NOMO-1 (cell line): ENCODE results near the gene MLXIPL.
"Not testable (repeated sequence)": the region's sequence is repeated elsewhere in the genome, so short reads cannot be mapped to it uniquely, and the experiment has no call there.

Experiments used
- DNase-seq, 2 experiments: peaks; one replicate each; lab custom pipeline; 2025; ENCODE audit not compliant: unreplicated experiment in 2 of 2; lab: John Stamatoyannopoulos, UW

The MLXIPL gene

DNA sequence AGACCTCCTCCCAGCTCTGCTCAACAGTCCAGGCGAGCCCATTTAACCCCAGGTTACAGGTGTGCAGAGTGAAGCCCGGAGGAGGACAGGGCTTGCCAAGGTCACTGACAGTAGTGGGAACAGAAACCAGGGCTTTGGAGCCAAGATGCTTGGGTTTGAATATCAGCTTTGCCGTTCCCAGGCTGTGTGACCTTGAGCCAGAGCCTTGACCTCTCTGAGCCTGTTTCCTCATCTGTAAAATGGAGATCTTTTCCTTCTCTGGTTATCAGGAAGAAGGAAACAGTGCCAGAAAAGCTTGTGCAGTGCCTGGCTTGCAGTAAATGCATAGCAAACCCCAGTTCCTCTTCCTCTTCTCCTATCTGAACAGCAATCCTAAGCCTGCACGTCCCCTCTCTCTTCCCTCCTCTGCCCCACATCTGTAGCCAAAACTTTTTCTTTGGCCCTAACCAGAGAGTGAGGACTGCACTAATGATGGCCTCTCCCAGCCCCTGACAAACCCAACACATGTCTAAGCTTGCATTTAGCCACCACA is 21.4 kb upstream of the MLXIPL start:
- peak; percentile 54 to 86 for DNase-seq

DNA sequence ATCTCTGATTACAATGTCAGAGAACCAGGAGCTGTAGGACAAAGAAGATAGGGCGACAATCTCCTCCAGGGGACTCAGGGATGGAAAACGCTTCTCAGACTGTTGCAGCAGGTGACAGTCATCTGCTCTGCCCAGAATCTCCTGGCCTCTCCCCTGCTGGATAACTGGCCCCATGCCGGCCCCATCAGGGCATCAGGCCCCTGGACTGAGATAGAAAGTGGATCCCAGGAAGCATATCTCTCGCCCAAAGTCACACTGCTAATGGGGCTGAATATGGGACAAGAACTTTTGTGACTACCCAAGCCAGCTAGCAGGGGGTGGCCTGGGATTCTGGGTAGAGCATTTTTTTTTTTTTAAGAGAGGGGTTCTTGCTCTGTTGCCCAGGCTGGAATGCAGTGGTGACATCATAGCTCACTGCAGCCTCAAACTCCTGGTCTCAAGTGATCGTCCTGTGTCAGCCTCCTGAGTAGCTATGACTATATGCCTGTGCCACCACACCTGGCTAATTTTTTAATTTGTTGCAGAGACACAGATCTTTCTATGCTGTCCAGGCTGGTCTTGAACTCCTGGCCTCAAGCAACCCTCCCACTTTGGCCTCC is 20.5 kb upstream of the MLXIPL start:
- no peak for DNase-seq

DNA sequence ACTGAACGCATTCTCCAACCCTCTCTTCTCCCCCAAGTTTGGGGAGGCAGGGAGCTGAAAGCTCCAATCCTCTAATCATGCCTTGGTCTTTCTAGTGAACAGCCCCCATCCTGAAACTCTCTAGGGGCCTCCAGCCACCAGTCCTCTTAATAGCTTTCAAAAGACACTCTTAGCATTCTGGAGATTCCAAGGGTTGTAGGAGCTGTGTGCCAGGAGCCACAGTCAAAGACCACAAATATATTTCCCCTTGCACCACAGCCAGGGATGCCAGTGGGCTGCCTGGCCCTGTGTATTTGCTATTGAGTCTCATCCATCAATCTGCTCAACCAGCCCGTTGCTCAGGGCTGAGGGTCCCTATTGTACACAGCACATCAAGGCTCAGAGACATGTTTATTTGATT is 18.5 kb upstream of the MLXIPL start:
- no peak for DNase-seq

DNA sequence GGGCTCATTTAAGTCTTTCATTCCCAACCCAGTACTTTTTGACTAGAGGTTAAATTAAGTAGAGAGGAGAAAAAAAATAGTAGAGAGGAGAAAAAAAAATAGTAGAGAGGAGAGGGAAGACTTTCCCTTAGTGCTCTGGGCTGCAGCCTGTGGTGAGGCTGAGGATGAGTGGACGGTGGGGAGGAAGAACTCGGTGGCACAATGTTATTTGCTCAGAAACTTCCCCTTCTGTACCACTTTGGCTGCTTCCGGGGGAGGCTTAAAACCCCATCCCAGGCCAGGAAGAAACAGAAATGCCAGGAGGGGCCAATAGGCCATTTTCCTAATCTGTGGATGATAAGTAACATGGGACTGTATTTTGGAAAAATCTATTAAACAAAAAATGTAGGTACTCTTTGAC is 14.6 kb upstream of the MLXIPL start:
- DNase-seq, result no peak

DNA sequence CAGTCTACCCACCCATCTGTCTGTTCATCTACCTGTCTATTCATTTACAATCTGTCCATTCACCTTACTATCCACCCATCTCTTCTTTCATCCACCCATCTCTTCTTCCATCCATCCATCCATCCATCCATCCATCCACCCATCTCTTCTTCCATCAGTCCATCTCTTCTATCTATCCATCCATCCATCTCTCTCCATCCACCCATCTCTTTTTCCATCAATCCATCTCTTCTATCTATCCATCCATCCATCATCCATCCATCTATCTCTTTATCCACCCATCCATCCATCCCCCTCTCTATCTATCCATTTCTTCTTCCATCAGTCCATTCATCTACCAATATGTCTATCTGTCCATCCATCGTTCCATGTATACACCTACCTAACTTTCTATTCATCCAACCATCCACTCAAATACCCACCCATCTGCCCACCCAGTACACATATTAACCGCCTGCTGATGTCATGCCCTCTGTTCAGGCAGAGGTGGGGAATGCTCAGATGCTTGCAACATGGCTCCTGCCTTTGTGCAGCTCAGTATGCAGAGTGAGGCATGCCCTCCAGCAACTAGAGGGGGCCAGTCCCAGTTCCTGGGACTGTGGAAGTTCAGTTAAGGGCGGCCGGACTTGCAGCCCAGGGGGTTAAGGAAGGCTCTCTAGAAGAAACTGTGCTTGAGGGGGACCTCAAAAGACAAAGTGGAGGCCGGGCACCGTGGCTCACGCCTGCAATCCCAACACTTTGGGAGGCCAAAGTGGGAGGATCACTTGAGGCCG is 11.3 kb upstream of the MLXIPL start:
- no peak for DNase-seq

DNA sequence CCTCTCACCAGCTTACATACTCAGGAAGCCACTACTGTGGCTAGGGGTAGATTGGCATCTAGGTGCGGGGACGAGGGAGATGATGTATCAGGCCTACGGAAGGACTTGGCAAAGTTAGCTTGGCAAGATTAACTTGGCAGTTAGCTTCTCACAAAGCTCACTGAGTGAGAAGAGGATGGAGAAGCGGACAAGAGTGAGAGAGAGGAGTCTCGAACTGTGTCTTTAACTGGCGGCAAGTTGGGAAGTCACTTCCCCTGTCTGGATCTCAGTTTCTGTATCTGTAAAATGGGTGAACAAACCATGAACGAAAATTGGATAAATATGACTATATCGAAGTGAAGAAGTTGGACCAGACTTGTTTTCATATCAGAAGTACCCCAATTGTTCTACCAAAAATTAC is 9.5 kb upstream of the MLXIPL start:
- DNase-seq, result no peak

DNA sequence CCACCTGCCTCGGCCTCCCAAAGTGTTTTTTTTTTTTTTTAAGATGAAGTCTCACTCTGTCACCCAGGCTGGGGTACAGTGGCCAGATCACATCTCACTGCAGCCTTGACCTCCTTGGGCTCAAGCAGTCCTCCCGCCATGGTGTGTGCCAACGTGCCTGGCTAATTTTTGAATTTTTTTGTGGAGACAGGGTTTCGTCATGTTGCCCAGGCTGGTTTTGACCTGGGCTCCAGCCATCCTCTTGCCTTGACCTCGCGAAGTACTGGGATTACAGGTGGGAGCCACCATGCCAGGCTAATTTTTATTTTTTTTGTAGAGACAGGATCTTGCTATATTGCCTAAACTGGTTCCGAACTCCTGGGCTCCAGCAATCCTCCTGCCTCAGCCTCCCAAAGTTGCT is 9.0 kb upstream of the MLXIPL start:
- no peak for DNase-seq

DNA sequence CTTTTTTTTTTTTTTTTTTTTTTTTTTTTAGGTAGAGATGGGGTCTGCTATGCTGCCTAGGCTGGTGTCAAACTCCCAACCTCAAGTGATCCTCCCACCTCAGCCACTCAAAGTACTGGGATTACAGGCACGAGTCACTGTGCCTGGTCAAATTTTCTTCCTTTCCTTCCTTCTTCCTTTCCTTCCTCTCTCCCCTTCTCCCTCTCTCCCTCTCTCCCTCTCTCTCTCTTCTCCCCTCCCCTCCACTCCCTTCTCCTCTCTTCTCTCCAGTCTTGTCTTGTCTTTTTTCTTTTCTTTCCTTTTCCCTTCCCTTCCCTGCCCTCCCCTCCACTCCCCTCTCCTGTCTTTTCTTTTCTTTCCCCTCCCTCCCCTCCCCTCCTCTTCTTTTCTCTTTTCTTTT is 7.2 kb upstream of the MLXIPL start:
- DNase-seq, result no peak

DNA sequence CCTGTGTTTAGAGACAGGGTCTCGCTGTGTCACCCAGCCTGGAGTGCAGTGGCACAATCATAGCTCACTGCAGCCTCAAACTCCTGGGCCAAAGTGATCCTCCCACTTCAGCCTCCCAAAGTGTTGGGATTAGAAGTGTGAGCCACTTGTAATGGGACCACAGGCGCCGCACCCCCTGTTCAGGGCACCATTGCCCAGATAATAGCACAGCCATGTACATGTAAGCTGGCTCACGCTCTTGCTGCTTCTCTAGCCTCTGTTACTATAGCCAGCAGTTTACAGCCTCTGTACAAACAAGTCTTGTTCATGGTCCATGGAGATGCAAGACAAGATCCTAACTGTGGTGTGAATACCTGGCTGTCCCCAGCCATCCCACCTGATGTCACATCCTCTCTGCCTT is 4.2 kb upstream of the MLXIPL start:
- DNase-seq, result no peak

DNA sequence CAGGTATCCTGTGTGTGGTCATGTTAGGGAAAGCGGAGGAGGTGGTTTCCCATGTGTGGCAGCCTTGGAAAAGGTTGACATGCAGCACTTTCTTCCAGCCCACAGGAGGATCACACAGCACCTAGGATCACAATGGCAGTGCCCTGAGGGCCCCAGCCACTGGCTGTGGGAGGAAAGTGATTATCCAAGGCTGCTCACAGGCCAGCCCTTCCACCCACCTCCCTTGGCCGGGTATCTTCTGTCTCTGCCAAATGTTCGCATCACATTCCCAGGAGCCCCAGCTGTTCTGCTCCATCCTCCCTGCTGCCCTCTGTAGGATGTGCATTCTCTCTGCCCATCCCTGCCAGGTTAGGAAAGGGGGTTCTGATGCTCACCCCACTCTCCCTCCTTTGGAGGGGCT is 2.5 kb upstream of the MLXIPL start:
- no peak for DNase-seq

DNA sequence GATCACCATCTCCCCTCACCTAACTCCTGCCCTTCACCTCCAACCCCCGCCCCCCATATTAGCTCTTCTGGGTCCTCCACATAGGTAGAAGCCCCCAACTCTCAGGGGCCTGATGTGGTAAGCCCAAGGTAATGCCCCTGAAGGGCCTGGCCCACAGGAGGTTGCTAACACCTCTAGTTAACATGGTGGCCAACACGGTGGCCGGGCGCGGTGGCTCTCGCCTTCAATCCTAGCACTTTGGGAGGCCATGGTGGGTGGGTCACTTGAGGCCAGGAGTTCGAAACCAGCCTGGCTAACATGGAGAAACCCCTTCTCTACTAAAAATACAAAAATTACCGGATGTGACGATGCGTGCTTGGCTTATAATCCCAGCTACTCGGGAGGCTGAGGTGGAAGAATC is 954 bp upstream of the MLXIPL start:
- no peak for DNase-seq

DNA sequence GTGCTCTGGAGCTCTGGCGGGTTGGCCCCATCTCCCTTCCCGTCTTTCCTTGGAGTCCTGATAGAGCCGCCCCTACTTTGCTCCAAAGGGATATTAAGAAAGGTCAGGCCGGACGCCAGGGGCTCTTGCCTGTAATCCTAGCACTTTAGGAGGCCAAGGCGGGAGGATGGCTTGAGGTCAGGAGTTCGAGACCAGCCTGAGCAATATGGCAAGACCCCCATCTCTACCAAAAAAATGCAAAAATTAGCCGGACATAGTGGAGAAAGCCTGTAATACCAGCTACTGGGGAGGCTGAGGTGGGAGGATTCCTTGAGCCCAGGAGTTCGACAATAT is 313 bp upstream of the MLXIPL start:
- DNase-seq, result no peak

DNA sequence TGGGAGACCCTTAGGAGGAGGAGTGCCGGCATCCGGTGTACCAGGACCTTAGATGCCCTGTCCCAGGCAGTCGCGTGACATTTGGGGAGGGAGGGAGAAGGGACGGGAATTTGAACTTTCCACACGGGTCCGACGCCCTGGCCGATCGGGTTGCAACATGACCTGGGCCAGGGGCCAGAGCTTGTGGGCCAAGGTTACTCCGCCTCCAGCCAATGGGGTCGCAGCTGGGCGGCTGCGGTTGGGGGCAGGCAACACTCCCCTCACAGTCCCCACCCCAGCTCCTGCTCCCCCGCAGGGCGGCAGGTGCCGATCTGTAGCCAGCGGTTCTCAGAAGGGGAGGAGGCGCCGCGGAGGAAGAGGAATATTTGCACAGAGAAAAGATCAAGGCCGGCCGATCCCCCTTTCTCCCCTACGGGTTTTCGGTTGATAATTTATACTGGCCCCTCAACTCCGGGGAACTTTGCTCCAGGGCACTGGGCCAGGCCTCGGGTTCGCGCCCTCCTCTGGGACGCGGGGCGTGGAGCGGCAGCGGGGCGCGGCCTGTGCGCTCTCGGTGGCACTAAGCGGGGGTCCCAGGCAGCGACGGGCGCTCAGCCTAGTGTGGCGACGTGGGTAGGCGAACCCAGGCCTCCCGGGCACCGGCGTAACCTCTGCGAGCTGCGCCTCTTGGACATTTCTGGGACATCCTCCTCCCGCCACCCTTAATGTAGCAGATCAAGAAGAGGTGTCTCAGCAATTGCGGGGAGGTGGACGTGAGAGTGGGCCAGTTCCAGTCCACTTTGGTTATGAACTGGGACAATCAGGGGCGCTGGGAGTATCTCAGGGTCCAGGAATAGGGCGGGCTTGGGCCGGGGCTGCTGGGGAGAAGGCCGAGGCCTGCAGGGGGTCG is 1.2 kb downstream of the MLXIPL start:
- no peak for DNase-seq

DNA sequence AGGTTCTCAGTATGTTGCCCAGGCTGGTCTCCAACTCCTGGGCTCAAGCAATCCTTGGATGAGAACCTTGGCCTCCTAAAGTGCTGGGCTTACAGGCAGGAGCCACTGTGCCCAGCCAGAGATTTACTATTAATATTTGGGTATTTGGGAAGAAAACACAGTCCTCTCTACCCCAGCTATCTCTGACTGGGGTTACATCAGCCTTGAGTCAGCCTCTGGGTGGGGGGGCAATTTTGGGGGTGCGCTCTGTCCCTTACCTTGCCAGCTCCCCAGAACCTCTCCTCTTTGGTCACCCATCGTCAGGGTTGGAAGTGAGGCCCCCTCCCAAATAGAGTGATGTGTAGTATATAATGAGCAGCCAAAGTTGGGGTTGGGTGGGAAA is 1.8 kb downstream of the MLXIPL start:
- no peak for DNase-seq

DNA sequence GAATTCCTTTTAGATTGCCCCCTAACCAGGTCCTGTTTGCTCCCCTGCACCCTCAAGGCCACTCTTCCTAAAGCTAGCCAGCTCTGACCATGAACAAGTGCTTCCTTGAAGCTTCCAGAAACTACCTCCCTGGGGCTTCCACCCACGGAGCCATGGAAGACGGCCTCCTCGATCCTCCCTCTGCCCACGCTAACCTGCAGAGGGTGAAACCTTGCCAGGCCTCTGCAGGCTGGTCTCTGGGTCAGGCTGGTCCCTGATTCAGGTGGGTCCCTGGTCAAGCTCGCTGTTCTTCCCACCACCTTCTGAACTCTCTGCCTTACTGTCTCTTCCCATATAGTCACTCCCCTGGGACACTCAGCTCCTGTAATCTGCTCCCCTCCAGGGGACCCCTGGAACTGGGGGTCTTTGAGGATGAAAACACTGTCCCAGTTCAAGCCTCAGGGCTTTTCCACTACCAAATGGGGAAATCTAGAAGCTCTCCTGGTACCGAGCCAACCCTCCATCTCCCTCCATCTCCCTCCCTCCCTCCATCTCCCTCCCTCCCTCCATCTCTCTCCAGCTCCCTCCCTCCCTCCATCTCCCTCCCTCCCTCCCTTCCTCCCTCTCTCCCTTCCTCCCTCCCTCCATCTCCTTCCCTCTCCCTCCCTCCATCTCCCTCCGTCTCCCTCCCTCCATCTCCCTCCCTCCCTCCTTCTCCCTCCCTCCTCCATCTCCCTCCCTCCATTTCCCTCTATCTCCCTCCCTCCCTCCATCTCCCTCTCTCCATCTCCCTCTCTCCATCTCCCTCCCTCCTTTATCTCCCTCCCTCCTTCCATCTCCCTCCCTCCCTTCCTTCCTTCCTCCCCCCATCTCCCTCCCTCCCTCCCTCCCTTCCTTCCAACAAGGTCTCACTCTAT is 2.9 kb downstream of the MLXIPL start:
- no peak for DNase-seq

DNA sequence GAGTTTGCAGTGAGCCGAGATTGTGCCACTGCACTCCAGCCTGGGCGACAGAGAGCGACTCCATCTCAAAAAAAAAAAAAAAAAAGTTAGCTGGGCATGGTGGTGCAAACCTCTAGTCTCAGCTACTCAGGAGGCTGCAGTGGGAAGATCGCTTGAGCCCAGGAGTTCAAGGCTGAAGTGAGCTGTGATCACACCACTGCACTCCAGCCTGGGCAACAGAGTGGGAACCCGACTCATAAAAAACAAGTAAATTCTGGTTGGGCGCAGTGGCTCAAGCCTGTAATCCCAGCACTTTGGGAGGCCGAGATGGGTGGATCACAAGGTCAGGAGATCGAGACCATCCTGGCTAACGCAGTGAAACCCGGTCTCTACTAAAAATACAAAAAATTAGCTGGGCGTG is 4.9 kb downstream of the MLXIPL start:
- DNase-seq, result not testable (repeated sequence)

DNA sequence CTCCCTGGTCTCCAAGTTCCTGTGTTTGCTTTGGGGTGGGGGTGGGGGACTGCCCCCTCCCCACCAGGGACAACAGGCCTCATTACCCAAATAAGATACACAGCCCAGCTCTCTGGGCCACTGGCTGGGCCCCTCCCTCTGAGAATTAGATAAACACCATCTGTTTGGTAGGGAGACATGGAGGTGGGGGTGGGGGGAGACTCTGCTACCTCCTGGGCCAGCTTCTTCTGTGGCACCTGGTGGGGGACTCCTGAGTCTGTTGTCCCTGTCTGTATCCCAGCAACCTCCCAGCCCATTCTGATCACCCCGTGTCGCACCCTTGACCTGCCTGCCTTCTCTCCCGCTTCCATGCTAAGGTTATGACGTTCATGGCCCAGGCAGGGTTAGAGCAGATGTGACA is 5.8 kb downstream of the MLXIPL start:
- no peak for DNase-seq

DNA sequence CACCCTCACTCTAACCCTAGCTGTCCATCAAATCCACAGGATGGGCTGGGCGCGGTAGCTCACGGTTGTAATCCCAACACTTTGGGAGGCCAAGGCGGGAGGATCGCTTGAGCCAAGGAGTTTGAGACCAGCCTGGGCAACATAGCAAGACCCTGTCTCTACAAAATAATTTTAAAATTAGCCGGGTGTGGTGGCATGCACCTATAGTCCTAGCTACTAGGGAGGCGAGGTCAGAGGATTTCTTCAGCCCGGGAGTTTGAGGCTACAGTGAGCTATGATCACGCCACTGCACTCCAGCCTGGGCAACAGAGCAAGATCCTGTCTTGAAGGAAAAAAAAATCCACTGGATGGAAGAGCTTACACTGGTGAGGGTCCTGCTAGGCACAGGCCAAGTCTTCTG is 6.8 kb downstream of the MLXIPL start:
- not testable (repeated sequence) for DNase-seq

DNA sequence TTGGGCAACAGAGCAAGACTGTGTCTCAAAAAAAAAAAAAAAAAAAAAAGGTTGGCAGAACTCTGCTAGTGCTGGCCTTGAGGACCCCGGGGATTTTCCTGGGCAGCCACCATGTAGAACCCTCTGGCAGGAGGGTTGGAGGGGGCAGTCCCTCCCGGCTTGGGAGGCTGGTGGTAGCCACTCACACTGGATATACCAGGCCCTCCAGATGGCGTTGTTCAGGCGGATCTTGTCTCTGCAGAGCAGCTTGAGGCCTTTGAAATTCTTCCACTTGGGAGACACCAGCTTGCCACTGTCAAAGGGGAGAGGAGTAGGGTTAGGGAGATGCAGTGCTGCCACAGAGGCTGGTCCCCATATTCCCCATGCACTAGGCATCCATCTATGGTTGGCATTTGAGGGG is 8.4 kb downstream of the MLXIPL start:
- no peak for DNase-seq

DNA sequence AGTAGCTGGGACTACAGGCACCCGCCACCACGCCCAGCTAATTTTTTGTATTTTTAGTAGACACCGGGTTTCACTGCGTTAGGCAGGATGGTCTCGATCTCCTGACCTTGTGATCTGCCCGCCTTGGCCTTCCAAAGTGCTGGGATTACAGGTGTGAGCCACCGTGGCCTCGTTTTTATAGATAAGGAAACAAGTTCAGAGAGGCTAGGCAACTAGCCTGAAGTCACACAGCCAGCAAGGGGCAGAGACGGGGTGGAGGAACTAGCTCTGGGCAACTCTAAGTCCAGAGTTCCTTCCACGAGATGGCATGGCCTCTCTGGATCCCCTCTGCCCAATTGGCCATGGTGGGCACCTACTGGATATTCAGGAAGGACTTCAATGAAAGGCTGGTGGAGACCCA is 9.4 kb downstream of the MLXIPL start:
- not testable (repeated sequence) for DNase-seq
